Spleen (tissue), 11 donors: ENCODE measurements around the gene COL28A1. TPM values are rescaled to one million over a fixed set of nuclear protein-coding genes. Genes with fewer than 3 reads are reported as not detected.

Source experiments
- DNase-seq: peaks from one replicate; pipeline ENCODE4 v3.0.0-alpha.2; 2020
- H3K27ac ChIP-seq, 8 donors: fragments of 200-600 bp; sonication (generic) in 7 of 8; 1 replicate in 4 of 8; 2 replicates in 4 of 8; pipeline versions ENCODE4 v1.5.0 to v1.8.0; 2016 to 2021; ENCODE audit warnings: inconsistent platforms in 4 of 8, mild to moderate bottlenecking in 4 of 8, moderate library complexity in 1 of 8
- H3K27me3 ChIP-seq, 7 donors: fragments of 200-600 bp; sonication (generic) in 6 of 7; replicated peaks in 1 of 7; 1 replicate in 4 of 7; 2 replicates in 3 of 7; pipeline versions ENCODE4 v1.5.0 to v1.8.0; 2016 to 2021; ENCODE audit warnings: inconsistent platforms in 3 of 7, mild to moderate bottlenecking in 1 of 7
- H3K36me3 ChIP-seq, 6 donors: fragments of 200-600 bp; sonication (generic) in 5 of 6; 1 replicate in 4 of 6; 2 replicates in 2 of 6; pipeline versions ENCODE4 v1.5.0 to v1.8.0; 2016 to 2021; ENCODE audit warnings: inconsistent platforms in 2 of 6
- H3K4me1 ChIP-seq, 6 donors: fragments of 200-600 bp; sonication (generic) in 5 of 6; 1 replicate in 3 of 6; 2 replicates in 3 of 6; pipeline versions ENCODE4 v1.5.0 to v1.8.0; 2016 to 2021; ENCODE audit warnings: inconsistent platforms in 3 of 6
- H3K4me3 ChIP-seq, 8 donors: fragments of 200-600 bp; sonication (generic) in 7 of 8; 1 replicate in 4 of 8; 2 replicates in 4 of 8; pipeline versions ENCODE4 v1.5.0 to v1.8.0; 2016 to 2021; ENCODE audit warnings: inconsistent platforms in 4 of 8, mild to moderate bottlenecking in 4 of 8, moderate library complexity in 2 of 8
- H3K9me3 ChIP-seq, 8 donors: fragments of 200-600 bp; sonication (generic) in 7 of 8; 1 replicate in 4 of 8; 2 replicates in 4 of 8; pipeline versions ENCODE4 v1.5.0 to v1.8.0; 2016 to 2021; ENCODE audit warnings: inconsistent platforms in 4 of 8
- CTCF ChIP-seq, 11 experiments: fragments of 200-600 bp in 7 of 11; fragments of 450-650 bp in 4 of 11; sonication (generic) in 4 of 11; IDR thresholded peaks in 8 of 11; conservative IDR thresholded peaks in 3 of 11; 1 replicate in 7 of 11; 2 replicates in 4 of 11; pipeline versions ENCODE4 v1.4.0 to v1.8.0; 2016 to 2021; ENCODE audit warnings: antibody characterized with exemption in 11 of 11, inconsistent platforms in 4 of 11, mild to moderate bottlenecking in 1 of 11
- POLR2A ChIP-seq, 3 donors: fragments of 450-650 bp; IDR thresholded peaks; one replicate each; pipeline ENCODE4 v1.5.1; 2017; ENCODE audit warnings: antibody characterized with exemption in 3 of 3, mild to moderate bottlenecking in 1 of 3
- POLR2AphosphoS5 ChIP-seq, 3 donors: sonication (generic); formaldehyde crosslinking; IDR thresholded peaks; one replicate each; pipeline ENCODE4 v1.5.1; 2017; ENCODE audit warnings: antibody characterized with exemption in 3 of 3
- WGBS, 5 donors: extraction: QIAGEN DNeasy Blood & Tissue Kit in 3 of 5; methylation state at CpG; one replicate each; pipeline versions ENCODE4 v1.1.5 to v1.1.7; 2013 to 2018; 5-methylcytosine and 5-hydroxymethylcytosine counted together
- intact Hi-C: fragments of 100-400 bp; cut with DNase I; formaldehyde crosslinking; loops from one replicate; pipeline ENCODE4 v1.15.0; 2023; ENCODE audit warnings: low total_unique reads
- polyA plus RNA-seq, 3 donors: library from polyadenylated mRNA; stranded (reverse); fragments of 200-250 nt; gene quantifications; one replicate each; pipeline ENCODE4 v1.2.1, GENCODE V29; 2013
- total RNA-seq, 7 donors: library from RNA; depleted of rRNA in 3 of 7; stranded (reverse); fragments of >200 nt in 3 of 7; fragmentation: NEBNext Ultra II Directional in 4 of 7; extraction: Animal tissue kit (Norgen Biotek cat#: 25700) in 4 of 7; gene quantifications; one replicate each; pipeline versions ENCODE4 v1.1.0 to v1.2.1, GENCODE V29; 2016 to 2021
- donor health status: healthy with polysubstance abuse.
- donor health status: DM: no; HTN: no; CAD: no; lungs with moderate emphysema.
- donor health status: DM: no; HTN: no; CAD: no.
- donor health status: Bipolar disorder and iron deficiency.
- donor health status: healthy.
- donor health status: DM: no; HTN: no; CAD: no.
- donor health status: DM: yes; HTN: yes; CAD: no.

Gene COL28A1
- total and polyA plus RNA-seq, 10 donors: 0.08 to 1.6 (median 0.51) TPM

GRCh38 chr7:7443806-7444350 is 91.8 kb downstream of the COL28A1 start:
- 43 to 49% (median 47%) methylated on average over 3 of the region's 3 CpGs for WGBS, 5 donors
- intact Hi-C loops: no loop called here
- no peak overlapping the region for H3K27ac ChIP-seq

GRCh38 chr7:7439564-7439963 is 96.1 kb downstream of the COL28A1 start:
- no peak for TF ChIP-seq POLR2AphosphoS5 (IDR thresholded peaks at IDR 0.05)
- TF ChIP-seq CTCF (IDR thresholded peaks at IDR 0.05 in 8 of 11, conservative IDR thresholded peaks at IDR 0.05 in 3 of 11): no peak
- TF ChIP-seq POLR2A (IDR thresholded peaks at IDR 0.05): no peak
- no peaks in the 10 kb centered on the region for H3K4me1 ChIP-seq
- no peaks in the 10 kb centered on the region for H3K36me3 ChIP-seq
- 89 to 100% (median 97%) methylated on average over 1 of the region's 1 CpG for WGBS, 5 donors
- DNase-seq: no peak
- H3K27ac ChIP-seq: no peak overlapping the region
- no peak overlapping the region for H3K4me3 ChIP-seq
- intact Hi-C loops: loop anchor here (10.0 kb wide), 1 partner anchor 85 kb away; no protein-coding TSS in a partner anchor
- peaks cover 0 to 1% (median 0%) of the 10 kb centered on the region in 8 donors for H3K9me3 ChIP-seq
- H3K27me3 ChIP-seq: no peaks in the 10 kb centered on the region

More at GRCh38 chr7:7443806-7444350, 91.8 kb downstream of the COL28A1 start:
- DNase-seq: no peak
- Histone ChIP-seq H3K27me3 (no peaks in the 10 kb centered on the region), H3K36me3 (no peaks in the 10 kb centered on the region), H3K4me3 (no peak overlapping the region), H3K4me1 (no peaks in the 10 kb centered on the region), H3K9me3 (peaks cover 2 to 39% (median 24%) of the 10 kb centered on the region in 8 donors)
- TF ChIP-seq POLR2A (IDR thresholded peaks at IDR 0.05) (no peak), CTCF (IDR thresholded peaks at IDR 0.05 in 8 of 11, conservative IDR thresholded peaks at IDR 0.05 in 3 of 11) (no peak), POLR2AphosphoS5 (IDR thresholded peaks at IDR 0.05) (no peak)

GRCh38 chr7:7438851-7439250 is 96.8 kb downstream of the COL28A1 start:
- no peak for TF ChIP-seq POLR2A (IDR thresholded peaks at IDR 0.05)
- no peak for TF ChIP-seq POLR2AphosphoS5 (IDR thresholded peaks at IDR 0.05)
- TF ChIP-seq CTCF (IDR thresholded peaks at IDR 0.05 in 8 of 11, conservative IDR thresholded peaks at IDR 0.05 in 3 of 11): no peak
- intact Hi-C loops: loop anchor here (10.0 kb wide), 1 partner anchor 86 kb away; no protein-coding TSS in a partner anchor

GRCh38 chr7:7435978-7436377 is 99.7 kb downstream of the COL28A1 start:
- Histone ChIP-seq H3K36me3 (no peaks in the 10 kb centered on the region), H3K9me3 (no peaks in the 10 kb centered on the region), H3K4me3 (no peak overlapping the region), H3K27ac (no peak overlapping the region), H3K4me1 (no peaks in the 10 kb centered on the region), H3K27me3 (no peaks in the 10 kb centered on the region)
- no peak for DNase-seq
- 91 to 100% (median 94%) methylated on average over 1 of the region's 1 CpG for WGBS, 5 donors
- intact Hi-C loops: loop anchor here (10.0 kb wide), 1 partner anchor 89 kb away; no protein-coding TSS in a partner anchor
- TF ChIP-seq CTCF (IDR thresholded peaks at IDR 0.05 in 8 of 11, conservative IDR thresholded peaks at IDR 0.05 in 3 of 11) (no peak), POLR2AphosphoS5 (IDR thresholded peaks at IDR 0.05) (no peak), POLR2A (IDR thresholded peaks at IDR 0.05) (no peak)

More at GRCh38 chr7:7438851-7439250, 96.8 kb downstream of the COL28A1 start:
- H3K27me3 ChIP-seq: no peaks in the 10 kb centered on the region
- no peaks in the 10 kb centered on the region for H3K9me3 ChIP-seq
- no peak overlapping the region for H3K27ac ChIP-seq
- no peak for DNase-seq
- no peak overlapping the region for H3K4me3 ChIP-seq
- WGBS, 5 donors: 56 to 78% (median 67%) methylated on average over 5 of the region's 5 CpGs
- no peaks in the 10 kb centered on the region for H3K36me3 ChIP-seq
- no peaks in the 10 kb centered on the region for H3K4me1 ChIP-seq
